ENCODE measurements around the gene SEL1L2.

Gene SEL1L2

DNA sequence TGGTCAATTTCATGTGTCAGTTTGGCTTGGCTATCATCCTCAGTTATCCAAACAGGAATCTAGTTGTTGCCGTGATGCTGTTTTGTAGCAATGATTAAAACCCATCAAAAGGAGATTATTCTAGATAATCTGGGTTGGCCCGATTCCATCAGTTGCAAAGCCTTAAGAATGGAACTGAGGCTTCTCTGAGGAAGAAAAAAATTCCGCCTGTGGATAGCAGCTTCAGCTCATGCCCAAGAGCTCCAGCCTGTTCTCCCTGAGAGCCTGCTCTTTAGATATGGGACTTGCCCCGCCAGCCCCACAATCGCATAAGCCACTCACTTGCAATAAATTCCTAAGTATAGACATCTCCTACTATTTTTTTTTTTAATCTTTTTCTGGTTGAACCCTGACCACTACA lies 61.5 kb downstream of the SEL1L2 start:
- TF ChIP-seq, protein P1, sequence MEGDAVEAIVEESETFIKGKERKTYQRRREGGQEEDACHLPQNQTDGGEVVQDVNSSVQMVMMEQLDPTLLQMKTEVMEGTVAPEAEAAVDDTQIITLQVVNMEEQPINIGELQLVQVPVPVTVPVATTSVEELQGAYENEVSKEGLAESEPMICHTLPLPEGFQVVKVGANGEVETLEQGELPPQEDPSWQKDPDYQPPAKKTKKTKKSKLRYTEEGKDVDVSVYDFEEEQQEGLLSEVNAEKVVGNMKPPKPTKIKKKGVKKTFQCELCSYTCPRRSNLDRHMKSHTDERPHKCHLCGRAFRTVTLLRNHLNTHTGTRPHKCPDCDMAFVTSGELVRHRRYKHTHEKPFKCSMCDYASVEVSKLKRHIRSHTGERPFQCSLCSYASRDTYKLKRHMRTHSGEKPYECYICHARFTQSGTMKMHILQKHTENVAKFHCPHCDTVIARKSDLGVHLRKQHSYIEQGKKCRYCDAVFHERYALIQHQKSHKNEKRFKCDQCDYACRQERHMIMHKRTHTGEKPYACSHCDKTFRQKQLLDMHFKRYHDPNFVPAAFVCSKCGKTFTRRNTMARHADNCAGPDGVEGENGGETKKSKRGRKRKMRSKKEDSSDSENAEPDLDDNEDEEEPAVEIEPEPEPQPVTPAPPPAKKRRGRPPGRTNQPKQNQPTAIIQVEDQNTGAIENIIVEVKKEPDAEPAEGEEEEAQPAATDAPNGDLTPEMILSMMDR (IDR thresholded peaks at IDR 0.05): no peak

GRCh38 chr20:13927171-13927570 lies 63.2 kb downstream of the SEL1L2 start:
- TF ChIP-seq, protein P1 (IDR thresholded peaks at IDR 0.05): no peak

DNA sequence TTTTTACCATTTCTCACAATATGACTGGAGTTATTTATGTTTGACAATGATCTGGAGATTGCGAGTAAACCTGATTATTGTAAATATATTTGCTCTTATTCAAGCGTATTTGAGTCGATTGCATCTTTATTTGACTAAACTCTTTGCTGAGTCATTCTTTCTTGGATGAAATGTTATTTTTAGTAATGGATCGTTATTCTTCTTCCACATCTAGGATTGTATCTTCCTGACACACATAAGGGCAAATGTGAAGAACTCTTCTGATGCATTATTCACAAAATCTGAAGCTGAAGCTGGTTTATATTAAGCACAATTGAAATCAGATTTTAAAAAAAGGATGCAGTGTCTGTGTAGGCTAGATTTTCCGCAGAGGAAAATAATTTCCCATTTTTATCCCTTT lies 68.2 kb downstream of the SEL1L2 start:
- TF ChIP-seq, protein P1 (IDR thresholded peaks at IDR 0.05): no peak

DNA sequence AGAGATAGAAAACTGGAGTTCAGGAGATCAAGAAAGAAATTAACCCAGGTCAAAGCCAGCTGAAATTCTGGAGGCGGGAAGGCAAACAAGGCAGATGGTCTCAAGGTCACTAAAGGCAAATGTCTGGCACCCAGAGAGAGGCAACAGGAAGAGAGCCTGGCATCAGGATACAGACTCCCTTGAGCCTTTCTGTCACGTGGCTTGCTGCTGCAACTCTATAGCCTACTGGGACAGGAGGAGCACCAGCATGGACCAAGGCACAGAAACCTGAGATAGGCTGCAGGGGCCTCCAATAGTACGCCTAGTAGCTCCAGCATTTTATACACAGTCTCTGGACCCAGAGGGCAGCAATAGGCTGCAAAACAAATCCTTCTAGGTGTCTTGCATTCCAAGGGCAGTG lies 75.1 kb downstream of the SEL1L2 start:
- TF ChIP-seq, protein P1 (IDR thresholded peaks at IDR 0.05): no peak

GRCh38 chr20:13913572-13913971 lies 76.8 kb downstream of the SEL1L2 start:
- TF ChIP-seq, protein P1 (IDR thresholded peaks at IDR 0.05): no peak

DNA sequence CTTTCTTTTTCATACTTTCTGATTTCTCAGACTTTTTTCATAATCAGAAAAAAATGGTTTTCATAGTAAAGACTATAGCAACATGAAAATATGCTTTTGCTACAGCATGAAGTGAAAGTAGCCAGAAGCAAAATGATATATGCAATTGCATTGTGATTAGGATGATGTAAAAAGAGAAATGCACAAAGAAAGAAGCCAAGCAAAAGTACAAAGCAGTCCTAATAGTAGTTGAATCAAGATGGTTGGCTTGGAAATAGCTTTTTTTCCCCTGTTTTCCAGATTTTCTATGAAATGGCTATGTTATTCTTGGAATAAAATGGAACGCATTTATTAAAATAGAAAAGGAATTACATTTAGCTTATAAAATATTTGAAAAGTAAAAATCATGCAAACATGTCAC lies 77.3 kb downstream of the SEL1L2 start:
- TF ChIP-seq, protein P1 (IDR thresholded peaks at IDR 0.05): no peak

- TF ChIP-seq, protein P1 (IDR thresholded peaks at IDR 0.05): no peak
These were observed 79.9 kb downstream of the SEL1L2 start for GRCh38 chr20:13910492-13910891.

DNA sequence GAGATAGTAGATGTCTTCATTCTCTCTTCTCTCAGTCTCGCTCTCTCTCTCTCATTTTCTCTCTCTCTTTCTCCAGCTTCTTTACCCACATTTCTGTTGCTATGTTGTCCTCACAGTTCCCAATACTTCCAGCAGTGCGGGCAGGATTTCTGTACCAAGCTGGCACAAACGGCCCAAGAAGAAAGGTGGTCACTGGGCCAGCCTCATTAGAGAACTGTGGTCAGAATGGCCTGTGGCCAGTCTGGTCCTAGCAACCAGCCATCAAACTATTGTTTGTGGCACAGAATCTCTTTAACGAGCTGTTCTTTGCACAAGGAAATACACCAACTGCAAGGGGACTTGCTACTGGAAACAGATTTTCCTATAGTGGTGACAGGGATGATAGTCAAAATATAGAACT lies 81.3 kb downstream of the SEL1L2 start:
- TF ChIP-seq, protein P1 (IDR thresholded peaks at IDR 0.05): no peak
